Activated naive CD4-positive, alpha-beta T cell treated with anti-CD3 and anti-CD28 coated beads, Interleukin-2, amount 10 ng/mL, durations not matched to agents 5 hours and 36 hours (primary cell): Measurements from ENCODE around the gene GIMAP7. TPM values are rescaled to one million over a fixed set of nuclear protein-coding genes. Genes with fewer than 3 reads are reported as not detected.

Experiments used
- total RNA-seq, 2 experiments: library from RNA; stranded (reverse); gene quantifications; one replicate each; pipeline ENCODE4 v1.2.3, GENCODE V29; 2021

Gene GIMAP7
- total RNA-seq, result 100 to 1,000 TPM; 251 to 252 TPM

GRCh38 chr7:150514748-150515222 lies at the start of gene GIMAP7:
Gene GIMAP7 (plus strand): TSS chr7:150514872. CDS start chr7:150519975, 5,103 bp downstream.

GRCh38 chr7:150567169-150567568 lies 52.5 kb downstream of the GIMAP7 start, which contains the start of gene GIMAP4:
Gene GIMAP4 (plus strand): TSS chr7:150567390. CDS start chr7:150569902, 2,512 bp downstream.

Other genes starting within 250 kb of the GIMAP7 start
- gene LRRC61, start 191.5 kb upstream of the GIMAP7 start, total RNA-seq, result 10 to 100 TPM; 15.3 to 18.0 TPM
- gene ACTR3C, start 191.3 kb upstream of the GIMAP7 start, total RNA-seq, result 1 to 10 TPM; 7.7 to 9.1 TPM
- not detected for gene RARRES2, start 173.2 kb upstream of the GIMAP7 start, total RNA-seq
- gene REPIN1, start 146.1 kb upstream of the GIMAP7 start, total RNA-seq, result 10 to 100 TPM; 56.6 to 56.7 TPM
- gene ZNF775, start 135.5 kb upstream of the GIMAP7 start, total RNA-seq, result 1 to 10 TPM; 5.8 to 7.0 TPM
- gene GIMAP8, start 64.2 kb upstream of the GIMAP7 start, total RNA-seq, result 10 to 100 TPM; 40.6 to 41.1 TPM
- 100 to 1,000 TPM; 354 to 368 TPM for gene GIMAP4, start 52.5 kb downstream of the GIMAP7 start, total RNA-seq
- gene GIMAP6, start 117.5 kb downstream of the GIMAP7 start, total RNA-seq, result 100 to 1,000 TPM; 118 to 121 TPM
- gene GIMAP2, start 170.8 kb downstream of the GIMAP7 start, total RNA-seq, result 100 to 1,000 TPM; 114 to 117 TPM
- 10 to 100 TPM; 32.7 to 32.8 TPM for gene GIMAP1, start 201.7 kb downstream of the GIMAP7 start, total RNA-seq
- 100 to 1,000 TPM; 139 to 149 TPM for gene GIMAP5, start 222.5 kb downstream of the GIMAP7 start, total RNA-seq